Hepatocyte (in vitro differentiated cells): ENCODE data around the gene HSPA8.
"Not testable (repeated sequence)": the region's sequence is repeated elsewhere in the genome, so short reads cannot be mapped to it uniquely, and the experiment has no call there.

Source experiments
- EZH2 ChIP-seq: fragments of 200-600 bp; sonication (generic); IDR thresholded peaks from 2 replicates; pipeline ENCODE4 v1.6.1; 2016; ENCODE audit warnings: antibody characterized with exemption, mild to moderate bottlenecking, borderline replicate concordance
- EZH2phosphoT487 ChIP-seq: fragments of 200-600 bp; sonication (generic); IDR thresholded peaks from one replicate; pipeline ENCODE4 v1.6.1; 2018; ENCODE audit warnings: antibody characterized with exemption, mild to moderate bottlenecking, low read depth, moderate library complexity; ENCODE audit not compliant: unreplicated experiment, severe bottlenecking
- TF ChIP-seq, protein P1 (sequence below): fragments of 200-600 bp; sonication (generic); IDR thresholded peaks from 2 replicates; pipeline ENCODE4 v1.5.1; 2016; ENCODE audit warnings: antibody characterized with exemption, mild to moderate bottlenecking; ENCODE audit not compliant: poor library complexity

DNA sequence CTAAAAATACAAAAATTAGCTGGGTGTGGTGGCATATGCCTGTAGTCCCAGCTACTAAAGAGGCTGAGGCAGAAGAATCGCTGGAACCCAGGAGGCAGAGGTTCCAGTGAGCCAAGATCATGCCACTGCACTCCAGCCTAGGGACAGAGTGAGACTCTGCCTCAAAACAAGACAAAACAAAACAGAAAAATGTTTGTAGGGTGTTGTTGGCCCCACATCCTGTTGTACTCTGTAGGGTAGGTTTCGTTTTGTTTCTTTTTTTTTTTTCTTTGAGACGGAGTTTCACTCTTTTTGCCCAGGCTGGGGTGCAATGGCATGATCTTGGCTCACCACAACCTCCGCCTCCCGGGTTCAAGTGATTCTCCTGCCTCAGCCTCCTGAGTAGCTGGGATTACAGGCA, 25.7 kb upstream of the HSPA8 start:
- not testable (repeated sequence) for TF ChIP-seq EZH2, EZH2phosphoT487
- TF ChIP-seq, protein P1, sequence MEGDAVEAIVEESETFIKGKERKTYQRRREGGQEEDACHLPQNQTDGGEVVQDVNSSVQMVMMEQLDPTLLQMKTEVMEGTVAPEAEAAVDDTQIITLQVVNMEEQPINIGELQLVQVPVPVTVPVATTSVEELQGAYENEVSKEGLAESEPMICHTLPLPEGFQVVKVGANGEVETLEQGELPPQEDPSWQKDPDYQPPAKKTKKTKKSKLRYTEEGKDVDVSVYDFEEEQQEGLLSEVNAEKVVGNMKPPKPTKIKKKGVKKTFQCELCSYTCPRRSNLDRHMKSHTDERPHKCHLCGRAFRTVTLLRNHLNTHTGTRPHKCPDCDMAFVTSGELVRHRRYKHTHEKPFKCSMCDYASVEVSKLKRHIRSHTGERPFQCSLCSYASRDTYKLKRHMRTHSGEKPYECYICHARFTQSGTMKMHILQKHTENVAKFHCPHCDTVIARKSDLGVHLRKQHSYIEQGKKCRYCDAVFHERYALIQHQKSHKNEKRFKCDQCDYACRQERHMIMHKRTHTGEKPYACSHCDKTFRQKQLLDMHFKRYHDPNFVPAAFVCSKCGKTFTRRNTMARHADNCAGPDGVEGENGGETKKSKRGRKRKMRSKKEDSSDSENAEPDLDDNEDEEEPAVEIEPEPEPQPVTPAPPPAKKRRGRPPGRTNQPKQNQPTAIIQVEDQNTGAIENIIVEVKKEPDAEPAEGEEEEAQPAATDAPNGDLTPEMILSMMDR = not testable (repeated sequence)
